Cortex of kidney (tissue), 1 donor: ENCODE results near the gene ITGB8.

ENCODE experiments used
- DNase-seq: peaks from one replicate; lab custom pipeline; 2025; lab: John Stamatoyannopoulos, UW

Gene ITGB8

DNA sequence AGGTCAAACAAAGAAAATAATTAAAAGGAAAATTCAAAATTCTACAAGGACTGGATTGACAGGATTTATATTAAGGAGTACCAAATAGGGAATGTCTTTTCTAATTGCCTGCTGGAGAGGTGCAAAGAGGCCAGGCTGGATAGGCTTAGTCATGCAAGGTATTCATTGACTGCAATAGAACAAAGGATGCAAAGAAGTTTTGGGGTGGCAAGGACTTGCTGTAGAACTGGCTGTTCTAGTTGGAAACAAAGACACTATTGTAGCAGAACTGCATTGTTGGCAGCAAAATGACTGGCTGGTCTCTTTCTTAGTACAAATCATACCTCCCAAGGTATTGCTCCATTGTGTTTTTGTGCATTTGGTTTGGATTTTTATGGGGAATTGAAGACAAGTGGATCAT is 10.1 kb downstream of the ITGB8 start:
- DNase-seq: no peak

DNA sequence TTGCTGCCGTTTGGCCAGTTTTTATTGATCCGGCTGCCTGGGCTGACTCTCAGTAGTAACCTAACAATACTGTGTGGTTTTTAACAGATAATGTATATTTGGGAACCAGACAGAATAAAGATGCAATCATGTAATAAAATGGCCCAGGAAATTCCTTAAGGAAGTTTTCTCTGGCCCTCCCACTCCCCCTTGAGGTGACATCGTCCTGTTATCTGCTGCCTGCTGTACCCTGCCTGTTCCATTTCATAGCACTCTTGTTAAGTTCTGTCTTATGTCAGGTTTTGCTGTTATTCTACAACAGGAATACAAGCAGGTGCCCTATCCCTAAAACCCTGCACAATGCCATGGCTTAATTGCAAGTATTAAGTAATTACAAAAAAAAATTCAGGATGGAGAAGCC is 12.5 kb downstream of the ITGB8 start:
- no peak for DNase-seq

DNA sequence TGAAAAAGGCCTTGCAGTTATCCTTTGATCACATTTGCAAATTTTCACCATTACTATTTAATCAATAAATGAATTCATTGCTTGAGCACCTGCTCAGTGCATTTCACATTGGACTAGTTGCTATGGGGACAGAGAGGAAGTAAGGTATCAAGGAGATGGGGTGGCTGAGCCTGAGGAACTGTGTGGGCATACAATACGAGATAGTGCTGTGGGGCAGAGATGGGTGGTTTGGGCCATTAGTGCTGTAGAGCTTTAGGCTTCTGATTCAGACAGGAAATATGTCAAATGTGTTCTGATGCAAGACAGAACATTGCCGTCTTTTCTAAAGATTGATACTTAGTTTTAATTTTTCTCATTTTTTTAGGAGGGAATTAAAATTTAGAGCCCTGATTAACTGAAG is 13.2 kb downstream of the ITGB8 start:
- DNase-seq: no peak

DNA sequence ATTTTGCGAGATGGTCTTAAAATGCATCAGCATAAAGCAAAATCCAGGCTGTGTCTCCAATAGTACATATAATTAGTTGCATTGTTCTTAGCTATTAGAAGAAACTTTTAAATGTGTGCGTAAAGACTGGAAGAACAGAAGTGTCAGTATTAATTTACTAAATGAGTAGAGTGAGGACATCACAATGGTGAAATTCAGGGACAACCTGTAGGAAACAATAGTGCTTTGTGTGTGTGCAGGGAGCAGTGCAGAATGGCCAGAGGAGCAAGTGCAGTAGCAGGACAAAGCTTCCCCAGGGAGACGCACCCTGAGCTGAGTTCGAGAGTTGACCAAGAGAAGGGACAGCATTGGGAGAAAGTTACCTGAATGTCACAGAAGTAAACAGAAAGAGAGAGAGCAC is 13.7 kb downstream of the ITGB8 start:
- DNase-seq: no peak

DNA sequence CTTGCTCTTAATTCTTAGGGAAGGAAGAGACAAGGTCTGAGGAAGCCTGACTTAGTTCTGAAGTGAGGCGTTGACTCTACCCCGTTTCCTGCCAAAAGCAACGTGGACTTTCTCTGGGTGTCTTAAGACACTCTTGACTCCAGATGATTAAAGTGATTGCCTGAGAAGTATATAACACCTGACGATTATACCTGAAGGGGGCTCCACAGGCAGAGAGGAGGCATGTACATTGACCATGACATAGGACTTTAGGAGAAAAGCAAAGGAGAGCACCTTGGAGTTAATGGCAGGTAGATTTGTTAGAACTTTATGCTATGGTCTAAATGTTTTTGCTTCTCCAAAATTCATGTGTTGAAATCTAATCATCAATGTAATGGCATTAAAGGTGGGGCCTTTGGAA is 15.9 kb downstream of the ITGB8 start:
- no peak for DNase-seq

DNA sequence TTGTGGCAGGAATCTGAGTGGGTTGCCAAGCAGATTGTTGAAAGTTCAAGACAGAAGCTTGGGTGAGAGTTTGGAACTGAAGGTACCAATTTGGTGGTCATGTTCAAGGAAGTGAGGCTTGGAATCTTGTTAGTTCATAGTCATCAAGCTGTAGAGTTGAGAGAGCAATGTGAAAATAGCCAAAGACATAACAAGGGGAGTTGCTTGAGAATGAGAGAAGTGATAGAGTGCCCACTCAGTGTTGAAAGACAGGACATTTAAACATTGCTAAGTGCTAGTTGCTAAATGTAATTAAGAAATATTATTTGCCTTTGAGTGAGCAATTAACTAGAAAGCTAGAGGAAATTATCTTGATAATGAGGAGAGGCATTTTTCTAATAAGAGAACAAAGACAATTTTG is 17.0 kb downstream of the ITGB8 start:
- DNase-seq: no peak

DNA sequence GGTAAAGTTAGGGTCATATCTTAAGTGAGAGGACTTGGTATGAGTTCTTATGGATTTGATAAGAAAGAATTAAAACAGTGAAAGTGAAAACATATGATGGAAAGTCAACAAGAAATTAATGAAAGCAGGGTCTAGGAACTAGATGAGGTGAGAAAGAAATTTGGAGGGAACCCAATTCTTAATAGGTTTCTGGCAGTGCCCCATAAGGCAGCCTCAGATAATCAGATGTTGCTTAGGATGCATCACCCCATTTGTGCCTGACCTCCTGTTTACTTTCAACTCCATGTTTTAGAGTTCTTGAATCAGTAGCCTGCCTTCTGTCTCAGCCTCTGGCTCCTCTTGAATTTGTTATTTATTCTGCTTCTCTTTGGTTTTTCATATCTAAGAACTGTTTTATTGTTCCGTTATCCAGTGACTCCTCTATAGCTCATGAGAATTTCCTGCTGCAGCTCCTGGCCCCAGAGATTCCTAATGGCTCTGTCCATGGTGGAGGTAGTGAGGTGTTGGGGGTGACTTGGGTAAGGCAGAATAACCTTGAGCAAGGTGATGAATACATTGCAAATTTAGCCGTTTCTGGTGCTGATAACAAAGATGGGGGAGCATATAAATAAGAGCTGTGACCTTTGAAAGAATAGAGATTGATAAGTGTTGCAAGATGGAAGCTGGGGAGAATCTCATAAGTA is 17.6 kb downstream of the ITGB8 start:
- no peak for DNase-seq

DNA sequence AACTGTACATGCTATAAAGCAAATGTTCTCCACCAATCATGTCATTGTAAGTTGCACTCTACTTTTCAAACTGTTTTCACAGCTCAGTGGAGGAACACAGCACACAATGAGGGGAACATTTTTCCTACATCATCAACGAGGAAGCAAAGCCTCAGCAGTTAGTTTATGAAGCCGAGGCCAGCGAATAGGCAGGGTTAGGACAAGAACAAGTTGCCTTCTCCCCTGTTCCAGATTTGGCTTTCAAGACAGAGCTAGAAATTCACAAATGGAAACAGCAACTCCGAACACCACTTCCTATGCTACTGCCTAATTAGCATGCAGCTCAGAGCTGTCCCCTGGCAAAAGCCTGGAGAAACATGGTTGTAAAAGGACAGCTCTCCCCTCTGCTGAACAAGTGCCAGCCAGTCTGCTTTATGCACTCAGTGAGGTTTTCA is 19.8 kb downstream of the ITGB8 start:
- DNase-seq: no peak

DNA sequence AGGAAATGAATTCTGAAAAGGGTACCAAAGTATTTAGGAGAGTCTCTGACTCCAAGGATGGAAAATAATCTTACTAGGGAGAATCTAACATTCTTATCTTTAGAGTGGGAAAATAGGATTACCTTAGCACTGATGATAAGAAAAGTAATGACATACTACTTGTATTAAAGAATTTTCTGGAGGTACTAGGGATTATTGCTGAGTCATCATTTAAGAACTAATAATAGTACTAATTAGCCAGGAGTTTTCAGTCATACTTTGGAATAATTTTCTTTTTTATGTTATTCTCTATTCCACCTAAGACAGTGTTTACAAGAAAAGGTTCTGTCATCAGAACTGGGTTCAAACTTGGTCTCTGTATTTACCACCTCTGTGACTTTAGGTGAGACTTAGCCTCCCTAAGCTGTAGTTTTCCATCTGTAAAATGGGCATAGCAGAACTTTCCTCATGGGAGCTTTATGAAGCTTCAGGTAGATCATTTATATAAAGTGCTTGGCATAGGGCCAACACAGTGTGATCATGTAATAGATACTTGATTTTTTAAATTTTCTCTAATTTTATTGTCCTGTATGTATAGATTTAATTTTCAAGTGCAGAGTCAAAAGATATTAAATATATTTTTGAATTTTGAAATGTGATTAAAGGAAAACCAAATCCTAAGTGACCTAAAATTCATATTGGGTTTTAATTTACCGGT is 20.4 kb downstream of the ITGB8 start:
- DNase-seq: no peak

DNA sequence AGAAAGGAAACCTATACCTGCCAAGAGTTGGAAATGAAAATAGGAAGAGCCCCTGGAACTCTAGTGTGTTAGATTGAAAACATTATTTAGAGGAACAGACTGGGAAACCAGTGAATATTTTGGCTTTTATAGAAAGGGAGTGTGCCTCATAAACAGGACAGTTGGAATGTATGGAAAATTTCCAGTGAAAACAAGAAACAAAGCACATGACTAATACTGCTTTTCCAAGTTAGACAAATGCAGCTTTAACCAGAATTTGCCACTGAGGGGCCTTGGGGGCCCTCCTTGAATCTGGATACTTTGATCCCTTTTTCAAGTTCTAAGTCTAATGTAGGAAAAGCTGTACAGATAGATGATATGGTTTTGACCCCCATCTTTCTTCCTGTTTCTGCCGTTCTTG is 21.2 kb downstream of the ITGB8 start:
- no peak for DNase-seq

DNA sequence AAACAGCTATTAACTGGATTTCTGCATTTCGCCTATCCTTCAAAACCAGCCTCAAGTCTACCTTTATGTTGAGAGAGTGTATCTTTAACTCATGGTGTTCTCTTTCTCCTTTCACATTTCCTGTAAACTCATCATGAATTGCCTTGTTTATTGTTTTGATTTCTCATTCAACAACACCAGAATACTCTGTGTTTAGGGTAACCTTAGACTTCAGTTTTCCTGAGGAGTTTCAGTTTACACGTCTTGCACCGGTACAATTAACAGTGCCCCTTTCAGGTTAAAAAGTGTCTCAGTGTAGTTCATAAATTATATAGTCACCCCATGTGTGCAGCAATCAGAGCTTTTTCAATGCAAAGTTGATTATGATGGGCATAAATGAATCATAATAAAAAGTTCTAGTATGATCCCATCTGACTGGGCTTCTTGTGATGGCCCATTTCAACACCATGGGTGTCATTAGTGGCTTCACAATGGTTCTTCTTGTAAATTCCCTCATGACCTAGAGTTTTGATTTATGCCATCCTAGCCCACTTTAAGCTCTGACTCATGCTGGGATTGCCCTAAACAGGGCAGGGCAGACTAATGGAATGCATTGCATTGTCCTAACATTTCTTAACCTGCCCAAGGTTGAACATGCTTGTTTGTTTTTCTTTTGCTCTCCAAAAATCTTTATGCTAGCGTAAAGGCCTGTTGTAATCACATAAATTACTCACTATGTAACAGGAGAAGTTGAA is 22.0 kb downstream of the ITGB8 start:
- DNase-seq: no peak

DNA sequence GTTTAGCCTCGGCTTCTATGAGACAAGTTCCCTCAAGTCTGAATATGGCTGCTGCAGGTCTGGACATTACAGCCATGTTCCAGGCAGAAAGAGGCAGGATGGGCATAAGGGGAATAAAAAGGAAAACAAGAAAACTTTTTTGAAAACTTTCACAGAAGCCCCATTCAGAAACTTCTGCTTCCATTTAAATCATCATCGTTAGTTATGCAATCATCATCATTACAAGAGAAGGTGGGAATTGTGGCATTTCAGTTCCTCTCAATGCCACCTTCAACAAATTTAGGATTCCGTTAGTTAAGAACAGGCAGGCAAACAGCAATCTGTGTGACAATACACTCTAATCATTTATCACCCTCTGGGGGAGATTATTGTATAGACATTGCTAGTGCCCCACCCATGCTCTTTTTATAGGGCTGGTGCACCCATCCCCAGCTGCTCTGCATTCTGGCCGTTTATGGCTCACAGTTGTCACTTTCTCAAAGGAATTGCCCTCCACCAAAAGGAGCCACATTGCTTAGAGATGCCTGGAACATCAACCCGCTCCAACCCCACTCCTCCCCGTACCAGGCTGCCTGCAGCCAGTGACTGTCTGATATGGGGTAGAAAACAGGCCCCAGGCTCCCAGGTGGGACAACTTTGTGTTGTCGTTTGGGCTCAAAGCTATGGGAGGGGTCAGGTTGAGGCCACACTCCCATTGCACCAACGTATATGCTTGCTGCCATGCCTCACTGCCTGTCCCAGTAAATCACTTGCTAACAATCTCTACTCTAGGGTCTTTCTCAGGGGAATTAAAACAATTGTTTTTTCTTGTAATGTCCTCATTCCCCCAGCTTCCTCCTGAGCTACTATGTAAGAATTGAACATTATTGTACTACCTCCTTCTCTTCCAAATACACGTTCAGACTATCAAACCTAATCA is 24.2 kb downstream of the ITGB8 start:
- DNase-seq: no peak

DNA sequence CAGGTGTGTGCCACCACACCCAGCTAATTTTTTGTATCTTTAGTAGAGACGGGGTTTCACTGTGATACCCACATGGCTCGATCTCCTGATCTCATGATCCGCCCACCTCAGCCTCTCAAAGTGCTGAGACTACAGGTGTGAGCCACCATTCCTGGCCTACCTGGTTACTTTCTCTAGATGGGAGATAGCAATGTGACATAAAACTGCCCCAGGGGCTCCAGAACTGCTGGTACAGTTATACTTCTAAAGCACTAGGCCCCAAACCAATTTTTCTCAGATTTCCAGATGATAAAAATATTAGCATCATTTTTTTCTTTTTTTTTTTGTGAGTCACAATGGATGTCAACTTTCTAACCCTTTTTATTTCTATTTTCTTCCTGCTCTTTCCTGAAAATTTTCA is 27.4 kb downstream of the ITGB8 start:
- no peak for DNase-seq

DNA sequence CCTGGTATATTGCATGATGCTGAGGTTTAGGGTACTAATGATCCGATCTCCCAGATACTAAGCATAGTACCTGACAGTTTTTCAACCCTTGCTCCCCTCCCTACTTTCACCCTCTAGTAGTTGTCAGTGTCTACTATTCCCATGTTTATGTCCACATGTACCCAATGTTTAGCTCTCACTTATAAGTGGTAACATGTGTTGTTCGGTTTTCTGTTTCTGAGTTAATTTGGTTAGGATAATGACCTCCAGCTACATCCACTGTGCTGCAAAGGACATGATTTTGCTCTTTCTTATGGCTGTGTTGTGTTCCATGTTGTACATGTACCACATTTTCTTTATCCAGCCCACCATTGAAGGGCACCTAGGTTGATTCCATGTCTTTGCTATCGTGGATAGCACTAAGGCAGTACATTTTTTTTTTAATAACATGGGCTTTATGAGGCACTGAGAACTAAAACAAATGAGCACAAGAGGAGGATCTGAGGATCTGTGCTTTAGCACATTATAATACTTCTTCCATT is 28.1 kb downstream of the ITGB8 start:
- DNase-seq: no peak

DNA sequence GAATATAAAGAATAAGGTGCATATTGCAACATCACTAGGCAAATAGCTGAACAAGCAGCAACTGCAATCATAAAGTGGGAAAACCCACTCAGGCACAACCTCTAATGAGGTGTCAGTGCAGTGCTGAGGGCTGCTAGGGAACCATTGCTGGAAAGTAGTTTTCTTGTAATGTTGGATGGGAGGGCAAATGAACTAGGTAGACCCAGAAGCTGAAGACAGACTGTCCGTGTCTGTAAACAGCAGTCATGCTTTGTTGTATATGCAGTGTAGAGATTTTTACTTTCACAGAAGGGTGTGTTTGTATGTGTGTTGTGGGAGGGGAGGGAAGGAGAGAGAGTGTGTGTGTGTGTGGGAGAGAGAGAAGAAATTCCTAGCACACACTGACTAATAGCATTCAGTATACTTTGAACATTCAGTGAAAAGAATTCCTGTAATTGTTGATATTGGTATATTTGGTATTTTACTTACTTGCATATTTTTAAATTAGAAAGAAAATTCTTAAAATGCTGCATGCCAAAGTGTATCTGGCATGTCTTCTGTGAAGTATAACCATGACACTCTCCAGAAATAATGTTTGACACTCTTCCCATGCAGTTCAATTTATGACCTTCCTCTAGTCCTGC is 28.8 kb downstream of the ITGB8 start:
- no peak for DNase-seq

DNA sequence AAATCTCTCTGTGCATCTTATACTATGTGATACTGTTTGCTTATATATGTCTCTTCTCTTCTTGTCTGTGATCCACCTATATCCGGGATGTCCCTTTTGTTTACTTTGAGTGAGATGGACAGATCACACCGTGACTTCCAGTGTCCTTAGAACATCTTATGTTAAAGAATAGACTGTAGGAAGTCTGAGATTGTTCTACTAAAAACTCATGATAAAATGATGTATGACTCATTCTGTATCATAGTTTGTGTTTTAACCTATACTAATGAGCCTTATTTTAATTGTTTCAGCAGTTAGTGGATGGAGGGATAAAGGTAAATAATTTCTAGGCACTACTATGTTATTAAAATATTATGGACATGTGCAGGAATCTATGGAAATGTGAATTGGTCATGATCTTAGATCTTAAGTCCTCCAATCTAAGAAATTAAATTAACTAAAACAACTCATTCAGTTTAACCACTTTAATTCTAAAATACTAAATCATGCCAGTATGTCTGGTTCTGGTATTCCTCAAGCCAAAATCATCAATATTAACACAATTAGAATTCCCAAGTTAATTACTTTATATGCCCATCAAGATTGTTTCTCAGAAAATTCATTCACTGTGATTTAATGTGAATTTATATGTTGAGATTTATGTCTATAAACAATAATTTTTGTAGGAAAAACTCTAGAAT is 32.0 kb downstream of the ITGB8 start:
- no peak for DNase-seq

DNA sequence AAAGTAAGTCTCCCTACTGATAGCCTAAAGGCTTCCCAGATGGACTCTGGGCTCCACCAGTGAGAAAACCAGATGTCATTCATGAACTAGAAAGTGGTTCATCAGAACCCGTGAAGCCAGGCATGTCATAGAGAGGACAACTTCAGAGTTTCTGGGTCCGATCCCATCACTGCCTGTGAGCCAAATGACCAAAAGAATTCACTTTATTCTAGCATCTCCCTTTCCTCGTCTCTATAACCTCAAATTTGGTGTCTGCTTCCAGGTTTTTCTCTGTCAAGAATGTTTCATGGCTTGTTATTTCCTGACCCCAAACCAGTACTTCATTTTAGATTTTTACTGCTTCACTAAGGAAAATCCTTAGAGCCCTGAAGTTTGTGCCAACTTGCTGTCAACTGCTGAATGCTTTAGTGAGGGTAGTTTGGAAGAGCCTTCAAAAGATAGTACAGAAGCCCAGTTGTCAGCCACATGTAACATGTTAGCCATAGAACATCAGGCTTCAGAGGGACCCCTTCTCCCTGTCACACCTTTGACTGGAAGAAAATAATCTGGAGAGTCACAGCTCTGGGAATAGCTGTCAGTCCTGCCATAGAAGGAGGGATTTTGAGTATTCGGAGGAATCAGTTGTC is 34.0 kb downstream of the ITGB8 start:
- DNase-seq: no peak

DNA sequence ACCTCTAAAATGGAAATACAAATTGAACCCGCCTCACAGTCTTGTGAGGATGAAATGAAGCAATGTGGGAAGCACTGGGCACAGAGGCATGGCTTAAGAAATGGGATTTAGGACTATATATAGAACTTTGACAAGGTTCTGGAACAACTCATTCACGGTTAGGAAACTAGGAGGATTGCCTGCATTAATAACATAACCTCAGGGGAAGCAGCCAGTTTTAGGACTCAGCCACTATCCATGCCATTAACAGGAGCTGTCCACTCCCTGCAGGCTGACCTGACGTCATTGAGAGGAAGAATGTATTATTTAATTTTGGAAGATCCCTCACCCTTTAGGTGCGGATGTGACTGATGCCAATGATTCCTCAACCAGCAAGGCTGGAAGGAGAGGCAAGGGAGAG is 34.8 kb downstream of the ITGB8 start:
- DNase-seq: no peak

DNA sequence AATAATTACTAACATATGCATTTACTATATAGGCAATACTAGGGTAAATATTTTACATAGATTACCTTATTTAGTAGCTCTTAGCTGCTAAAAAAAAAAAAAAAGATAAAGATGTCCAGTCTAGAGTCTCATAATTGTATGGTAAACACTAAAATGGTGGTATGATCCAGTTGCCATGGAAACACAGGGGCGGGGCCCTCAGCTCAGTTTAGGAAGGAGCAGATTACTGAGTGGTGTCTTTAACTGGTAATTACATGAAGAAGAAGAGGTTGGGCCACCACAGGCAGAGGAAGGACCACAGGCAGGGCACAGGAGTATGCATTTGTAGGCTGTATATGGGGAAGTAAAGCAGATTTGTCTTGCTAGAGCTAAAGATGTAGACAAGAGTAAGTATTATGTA is 43.7 kb downstream of the ITGB8 start:
- no peak for DNase-seq

DNA sequence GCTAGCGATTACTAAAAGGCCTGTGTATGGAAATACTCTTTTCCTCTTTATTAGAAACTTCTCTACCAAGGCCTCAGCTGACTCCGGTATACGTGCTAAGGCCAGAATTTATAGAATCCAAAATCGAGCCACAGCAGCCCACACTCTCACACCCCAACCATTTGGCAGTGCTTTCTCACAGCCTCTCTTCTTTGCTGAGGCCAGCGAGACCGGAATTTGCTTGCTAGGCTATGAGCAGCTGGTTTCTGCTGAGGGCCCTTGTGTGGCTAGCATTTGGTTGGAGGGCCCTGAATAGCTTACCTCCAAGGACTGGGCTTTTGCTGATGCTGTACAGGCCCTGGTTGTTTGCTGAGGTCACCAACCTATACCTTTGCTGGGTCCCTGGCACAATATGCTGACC is 46.1 kb downstream of the ITGB8 start:
- no peak for DNase-seq
